ENCODE measurements around the gene CENPF.
A peak's percentile ranks its signal among the peaks of the same experiment; 100 is the strongest.

CENPF gene

GRCh38 chr1:214638997-214639396 lies 36.0 kb downstream of the CENPF start:
- peak; percentile 51 for DNase-seq (ENCODE audit: low read depth)
- no peak overlapping the region for H3K4me3 ChIP-seq (ENCODE audit: low read depth, low read length)
- TF ChIP-seq CTCF (conservative IDR thresholded peaks at IDR 0.05; ENCODE audit: low read depth, low read length): no peak

- no peak for DNase-seq (ENCODE audit: low read depth)
- no peak overlapping the region for H3K4me3 ChIP-seq (ENCODE audit: low read depth, low read length)
Measured at GRCh38 chr1:214640431-214641213, 37.6 kb downstream of the CENPF start.

DNA sequence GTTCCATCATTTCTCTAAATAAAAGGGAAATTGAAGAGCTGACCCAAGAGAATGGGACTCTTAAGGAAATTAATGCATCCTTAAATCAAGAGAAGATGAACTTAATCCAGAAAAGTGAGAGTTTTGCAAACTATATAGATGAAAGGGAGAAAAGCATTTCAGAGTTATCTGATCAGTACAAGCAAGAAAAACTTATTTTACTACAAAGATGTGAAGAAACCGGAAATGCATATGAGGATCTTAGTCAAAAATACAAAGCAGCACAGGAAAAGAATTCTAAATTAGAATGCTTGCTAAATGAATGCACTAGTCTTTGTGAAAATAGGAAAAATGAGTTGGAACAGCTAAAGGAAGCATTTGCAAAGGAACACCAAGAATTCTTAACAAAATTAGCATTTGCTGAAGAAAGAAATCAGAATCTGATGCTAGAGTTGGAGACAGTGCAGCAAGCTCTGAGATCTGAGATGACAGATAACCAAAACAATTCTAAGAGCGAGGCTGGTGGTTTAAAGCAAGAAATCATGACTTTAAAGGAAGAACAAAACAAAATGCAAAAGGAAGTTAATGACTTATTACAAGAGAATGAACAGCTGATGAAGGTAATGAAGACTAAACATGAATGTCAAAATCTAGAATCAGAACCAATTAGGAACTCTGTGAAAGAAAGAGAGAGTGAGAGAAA lies 38.4 kb downstream of the CENPF start:
- no peak for TF ChIP-seq CTCF (conservative IDR thresholded peaks at IDR 0.05; ENCODE audit: low read depth, low read length)
- no peak overlapping the region for H3K4me3 ChIP-seq (ENCODE audit: low read depth, low read length)

More at GRCh38 chr1:214640431-214641213, 37.6 kb downstream of the CENPF start:
- no peak for TF ChIP-seq CTCF (conservative IDR thresholded peaks at IDR 0.05; ENCODE audit: low read depth, low read length)

GRCh38 chr1:214643030-214643429 lies 40.0 kb downstream of the CENPF start:
- no peak for TF ChIP-seq CTCF (conservative IDR thresholded peaks at IDR 0.05; ENCODE audit: low read depth, low read length)
- no peak overlapping the region for H3K4me3 ChIP-seq (ENCODE audit: low read depth, low read length)
- no peak for DNase-seq (ENCODE audit: low read depth)

More for the DNA sequence above, 38.4 kb downstream of the CENPF start:
- peak; percentile 11 for DNase-seq (ENCODE audit: low read depth)

- DNase-seq (ENCODE audit: low read depth): no peak
- no peak overlapping the region for H3K4me3 ChIP-seq (ENCODE audit: low read depth, low read length)
Measured at GRCh38 chr1:214645712-214646111, 42.7 kb downstream of the CENPF start.

GRCh38 chr1:214648801-214649200 lies 45.8 kb downstream of the CENPF start:
- TF ChIP-seq CTCF (conservative IDR thresholded peaks at IDR 0.05; ENCODE audit: low read depth, low read length): no peak
- H3K4me3 ChIP-seq (ENCODE audit: low read depth, low read length): no peak overlapping the region
- DNase-seq (ENCODE audit: low read depth): no peak

More at GRCh38 chr1:214645712-214646111, 42.7 kb downstream of the CENPF start:
- TF ChIP-seq CTCF (conservative IDR thresholded peaks at IDR 0.05; ENCODE audit: low read depth, low read length): no peak

All from choroid plexus epithelial cell (primary cell).